ENCODE measurements around the gene STK25.

The STK25 gene

GRCh38 chr2:241482126-241482955, 26.0 kb downstream of the STK25 start:
- TF ChIP-seq CTCF (IDR thresholded peaks at IDR 0.05; ENCODE audit: low read length, missing control alignments), result no peak
- DNase-seq (ENCODE audit: low read depth), result no peak
- H3K4me3 ChIP-seq (replicated peaks; ENCODE audit: low read depth, low read length), result no peak overlapping the region

- no peak for TF ChIP-seq CTCF (IDR thresholded peaks at IDR 0.05; ENCODE audit: low read length, missing control alignments)
- H3K4me3 ChIP-seq (replicated peaks; ENCODE audit: low read depth, low read length), result no peak overlapping the region
- DNase-seq (ENCODE audit: low read depth), result no peak
These were observed 26.7 kb downstream of the STK25 start for GRCh38 chr2:241481687-241482086.

GRCh38 chr2:241479026-241479898, 29.1 kb downstream of the STK25 start:
- DNase-seq (ENCODE audit: low read depth), result no peak
- no peak for TF ChIP-seq CTCF (IDR thresholded peaks at IDR 0.05; ENCODE audit: low read length, missing control alignments)
- H3K4me3 ChIP-seq (replicated peaks; ENCODE audit: low read depth, low read length), result no peak overlapping the region

- no peak overlapping the region for H3K4me3 ChIP-seq (replicated peaks; ENCODE audit: low read depth, low read length)
- no peak for DNase-seq (ENCODE audit: low read depth)
- TF ChIP-seq CTCF (IDR thresholded peaks at IDR 0.05; ENCODE audit: low read length, missing control alignments), result no peak
These were observed 30.2 kb downstream of the STK25 start for GRCh38 chr2:241478166-241478565.

GRCh38 chr2:241475267-241475666, 33.1 kb downstream of the STK25 start:
- no peak overlapping the region for H3K4me3 ChIP-seq (replicated peaks; ENCODE audit: low read depth, low read length)
- no peak for TF ChIP-seq CTCF (IDR thresholded peaks at IDR 0.05; ENCODE audit: low read length, missing control alignments)
- DNase-seq (ENCODE audit: low read depth), result no peak

- no peak for TF ChIP-seq CTCF (IDR thresholded peaks at IDR 0.05; ENCODE audit: low read length, missing control alignments)
These were observed 35.0 kb downstream of the STK25 start for GRCh38 chr2:241473399-241473798.

More at GRCh38 chr2:241473399-241473798, 35.0 kb downstream of the STK25 start:
- H3K4me3 ChIP-seq (replicated peaks; ENCODE audit: low read depth, low read length), result no peak overlapping the region
- no peak for DNase-seq (ENCODE audit: low read depth)

All from fibroblast of pulmonary artery (primary cell).